Measurements from ENCODE around the gene PDGFA.

The PDGFA gene

GRCh38 chr7:507623-508300 lies 11.9 kb downstream of the PDGFA start:
- no peak overlapping the region for H3K27ac ChIP-seq
- no peaks in the 10 kb centered on the region for H3K4me1 ChIP-seq (ENCODE audit: control insufficient read depth in 1 of 2, insufficient read depth in 1 of 2, low read depth in 1 of 2, low read length in 1 of 2)
- TF ChIP-seq CTCF (IDR thresholded peaks at IDR 0.05) = no peak
- H3K9me3 ChIP-seq = no peaks in the 10 kb centered on the region
- H3K27me3 ChIP-seq = no peaks in the 10 kb centered on the region
- H3K4me3 ChIP-seq (ENCODE audit: low read depth in 1 of 2, low read length in 1 of 2) = no peak overlapping the region
- no peaks in the 10 kb centered on the region for H3K36me3 ChIP-seq

- no peak for TF ChIP-seq CTCF (IDR thresholded peaks at IDR 0.05)
- H3K36me3 ChIP-seq = no peaks in the 10 kb centered on the region
- no peaks in the 10 kb centered on the region for H3K4me1 ChIP-seq (ENCODE audit: control insufficient read depth in 1 of 2, insufficient read depth in 1 of 2, low read depth in 1 of 2, low read length in 1 of 2)
- no peak overlapping the region for H3K27ac ChIP-seq
- no peak overlapping the region for H3K4me3 ChIP-seq (ENCODE audit: low read depth in 1 of 2, low read length in 1 of 2)
- no peaks in the 10 kb centered on the region for H3K9me3 ChIP-seq
- H3K27me3 ChIP-seq = no peaks in the 10 kb centered on the region
Measured at GRCh38 chr7:506921-507622, 12.6 kb downstream of the PDGFA start.

GRCh38 chr7:506391-506831 lies 13.2 kb downstream of the PDGFA start:
- Histone ChIP-seq H3K27ac (no peak overlapping the region), H3K9me3 (no peaks in the 10 kb centered on the region), H3K27me3 (no peaks in the 10 kb centered on the region), H3K4me3 (ENCODE audit: low read depth in 1 of 2, low read length in 1 of 2) (no peak overlapping the region), H3K4me1 (ENCODE audit: control insufficient read depth in 1 of 2, insufficient read depth in 1 of 2, low read depth in 1 of 2, low read length in 1 of 2) (no peaks in the 10 kb centered on the region), H3K36me3 (no peaks in the 10 kb centered on the region)
- TF ChIP-seq CTCF (IDR thresholded peaks at IDR 0.05) = no peak

- Histone ChIP-seq H3K27me3 (no peaks in the 10 kb centered on the region), H3K36me3 (no peaks in the 10 kb centered on the region), H3K27ac (no peak overlapping the region), H3K4me3 (ENCODE audit: low read depth in 1 of 2, low read length in 1 of 2) (no peak overlapping the region), H3K4me1 (ENCODE audit: control insufficient read depth in 1 of 2, insufficient read depth in 1 of 2, low read depth in 1 of 2, low read length in 1 of 2) (no peaks in the 10 kb centered on the region), H3K9me3 (no peaks in the 10 kb centered on the region)
- no peak for TF ChIP-seq CTCF (IDR thresholded peaks at IDR 0.05)
Measured at GRCh38 chr7:505171-505570, 14.5 kb downstream of the PDGFA start.

- no peaks in the 10 kb centered on the region for H3K36me3 ChIP-seq
- TF ChIP-seq CTCF (IDR thresholded peaks at IDR 0.05) = no peak
- no peaks in the 10 kb centered on the region for H3K9me3 ChIP-seq
- no peak overlapping the region for H3K4me3 ChIP-seq (ENCODE audit: low read depth in 1 of 2, low read length in 1 of 2)
- H3K27ac ChIP-seq = no peak overlapping the region
- H3K4me1 ChIP-seq (ENCODE audit: control insufficient read depth in 1 of 2, insufficient read depth in 1 of 2, low read depth in 1 of 2, low read length in 1 of 2) = no peaks in the 10 kb centered on the region
- no peaks in the 10 kb centered on the region for H3K27me3 ChIP-seq
Measured at GRCh38 chr7:504221-505111, 15.2 kb downstream of the PDGFA start.
